Stimulated activated CD4-positive, alpha-beta T cell treated with anti-CD3 and anti-CD28 coated beads, Interleukin-1b, Interleukin-23, amount 100 ng/mL, for 48 hours (primary cell): Measurements from ENCODE around the gene MYH14.
"Not testable (repeated sequence)": the region's sequence is repeated elsewhere in the genome, so short reads cannot be mapped to it uniquely, and the experiment has no call there.

ENCODE experiments used
- DNase-seq: peaks from one replicate; pipeline ENCODE4 v3.0.0-alpha.2; 2020

Gene MYH14

DNA sequence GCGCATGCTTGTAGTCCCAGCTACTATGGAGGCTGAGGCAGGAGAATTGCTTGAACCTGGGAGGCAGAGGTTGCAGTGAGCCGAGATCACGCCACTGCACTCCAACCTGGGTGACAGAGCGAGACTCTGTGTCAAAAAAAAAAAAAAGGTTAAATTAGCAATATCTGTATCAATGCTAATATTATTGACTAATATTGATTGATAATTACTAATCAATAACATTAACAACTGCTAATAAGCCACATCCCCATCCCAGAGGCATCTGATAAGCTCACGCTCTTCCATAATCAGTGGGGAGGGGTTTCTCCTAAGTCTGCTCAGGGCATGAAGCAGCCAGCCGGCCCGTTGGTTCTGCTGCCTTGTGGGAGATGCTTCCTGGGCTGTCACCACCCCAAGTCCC lies 24.7 kb downstream of the MYH14 start:
- DNase-seq = not testable (repeated sequence)

DNA sequence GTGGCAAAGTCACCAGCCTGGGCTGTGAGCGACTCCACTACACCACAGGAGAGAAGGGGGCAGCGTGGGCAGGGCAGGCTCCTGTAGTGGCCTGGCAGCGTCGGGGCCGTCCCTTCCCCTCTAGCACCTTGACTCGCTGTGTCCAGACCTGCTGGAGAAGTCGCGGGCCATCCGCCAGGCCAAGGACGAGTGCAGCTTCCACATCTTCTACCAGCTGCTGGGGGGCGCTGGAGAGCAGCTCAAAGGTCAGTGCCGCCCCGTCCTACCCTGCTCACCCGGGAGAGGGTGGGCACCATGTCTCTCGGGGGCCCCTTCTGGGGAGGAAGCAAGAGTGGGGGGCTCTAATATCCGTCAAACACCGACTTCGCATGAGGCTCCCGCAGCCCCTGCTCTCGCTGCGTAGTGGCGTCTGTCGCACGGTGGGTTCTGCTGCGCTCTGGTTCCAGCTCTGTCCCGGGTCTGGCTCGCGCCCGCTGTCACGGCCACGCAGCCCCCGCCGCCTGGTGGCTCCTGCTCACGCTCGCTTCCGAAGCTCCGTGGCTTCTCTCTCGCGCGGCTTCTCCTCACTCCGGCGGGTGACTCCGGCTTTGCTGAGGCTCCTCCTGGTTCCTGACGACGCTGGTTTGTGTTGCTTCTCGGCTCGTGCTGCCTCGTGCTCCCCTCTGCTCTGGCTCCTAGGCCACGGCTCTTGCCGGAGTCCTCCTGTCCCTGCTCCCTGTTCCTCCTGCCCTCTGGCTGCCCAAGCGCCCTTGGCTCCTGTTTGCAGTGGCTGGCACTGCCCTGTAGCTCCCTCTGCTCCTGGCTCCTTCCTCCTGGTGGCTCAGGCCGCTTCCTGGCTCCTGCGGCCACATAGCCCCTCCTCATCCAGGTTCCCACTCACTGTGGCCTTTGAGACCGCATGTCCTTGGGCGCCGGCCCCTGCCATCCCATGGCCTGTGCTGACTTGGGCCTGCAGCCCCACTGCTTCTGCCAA lies 27.2 kb downstream of the MYH14 start:
- no peak for DNase-seq

DNA sequence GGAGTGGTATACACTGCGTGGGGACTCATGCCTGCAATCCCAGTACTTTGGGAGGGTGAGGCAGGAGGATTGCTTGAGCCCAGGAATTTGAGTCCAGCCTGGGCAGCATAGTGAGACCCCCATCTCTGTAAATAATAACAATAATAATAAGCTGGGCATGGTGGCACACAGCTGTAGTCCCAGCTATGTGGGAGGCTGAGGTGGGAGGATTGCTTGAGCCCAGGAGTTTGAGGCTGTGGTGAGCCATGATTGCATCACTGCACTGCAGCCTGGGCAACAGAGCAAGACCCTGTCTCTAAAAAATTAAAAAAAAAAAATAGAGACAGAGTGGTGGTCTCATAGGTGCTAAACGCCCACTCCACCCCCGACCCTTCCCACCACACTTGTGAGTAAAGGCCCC lies 28.0 kb downstream of the MYH14 start:
- not testable (repeated sequence) for DNase-seq

DNA sequence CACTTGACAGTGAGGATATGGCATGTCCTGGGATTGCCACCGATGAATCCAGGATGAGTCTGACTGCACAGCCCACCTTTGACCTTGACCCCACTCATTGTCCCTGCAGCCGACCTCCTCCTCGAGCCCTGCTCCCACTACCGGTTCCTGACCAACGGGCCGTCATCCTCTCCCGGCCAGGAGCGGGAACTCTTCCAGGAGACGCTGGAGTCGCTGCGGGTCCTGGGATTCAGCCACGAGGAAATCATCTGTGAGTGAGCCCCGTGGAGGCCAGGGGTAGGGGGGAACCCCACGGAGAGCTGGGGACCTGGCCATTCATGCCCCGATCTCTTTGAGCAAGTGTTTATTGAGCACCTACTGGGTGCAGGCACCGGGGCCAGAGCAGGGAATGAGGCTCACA lies 28.4 kb downstream of the MYH14 start:
- DNase-seq = no peak

DNA sequence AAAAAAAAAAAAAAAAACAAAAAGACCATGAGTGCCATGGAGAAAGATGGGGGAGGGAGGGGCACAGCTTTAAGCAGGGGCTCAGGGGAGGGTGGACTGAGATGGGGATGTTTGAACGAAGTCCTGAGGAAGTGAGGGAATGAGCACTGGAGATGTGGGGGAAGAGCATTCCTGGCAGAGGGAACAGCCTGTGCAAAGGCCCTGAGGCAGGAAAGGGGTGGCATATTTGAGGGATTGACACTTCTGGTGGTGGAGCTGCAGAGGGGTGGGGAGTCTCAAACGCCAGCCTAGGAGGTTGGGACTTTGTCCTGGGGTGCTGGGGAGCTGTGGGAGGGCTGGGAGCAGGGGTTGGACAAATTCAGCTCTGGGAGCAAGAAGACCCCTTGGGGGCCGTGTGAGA lies 29.2 kb downstream of the MYH14 start:
- no peak for DNase-seq

DNA sequence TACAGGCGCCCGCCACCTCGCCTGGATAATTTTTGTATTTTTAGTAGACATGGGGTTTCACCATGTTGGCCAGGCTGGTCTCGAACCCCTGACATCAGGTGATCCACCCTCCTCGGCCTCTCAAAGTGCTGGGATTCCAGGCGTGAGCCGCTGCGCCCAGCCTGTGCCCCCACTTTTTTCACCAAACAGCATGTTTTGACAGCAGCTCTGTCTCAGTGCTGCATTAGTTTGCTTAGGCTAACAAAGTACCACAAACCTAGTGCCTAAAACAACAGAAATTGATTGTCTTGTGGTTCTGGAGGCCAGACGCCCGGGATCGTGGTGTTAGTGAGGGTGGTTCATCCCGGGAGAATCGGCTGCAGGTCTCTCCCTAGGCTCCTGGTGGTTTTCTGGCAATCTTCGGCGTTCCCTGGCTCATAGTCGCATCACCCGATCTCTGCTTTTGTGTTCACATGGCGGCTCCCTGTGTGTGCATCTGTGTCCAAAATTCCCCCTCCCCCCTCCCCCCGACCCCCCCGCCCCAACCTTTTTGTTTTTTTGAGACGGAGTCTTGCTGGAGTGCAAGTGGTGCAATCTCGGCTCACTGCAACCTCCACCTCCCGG lies 30.0 kb downstream of the MYH14 start:
- no peak for DNase-seq

DNA sequence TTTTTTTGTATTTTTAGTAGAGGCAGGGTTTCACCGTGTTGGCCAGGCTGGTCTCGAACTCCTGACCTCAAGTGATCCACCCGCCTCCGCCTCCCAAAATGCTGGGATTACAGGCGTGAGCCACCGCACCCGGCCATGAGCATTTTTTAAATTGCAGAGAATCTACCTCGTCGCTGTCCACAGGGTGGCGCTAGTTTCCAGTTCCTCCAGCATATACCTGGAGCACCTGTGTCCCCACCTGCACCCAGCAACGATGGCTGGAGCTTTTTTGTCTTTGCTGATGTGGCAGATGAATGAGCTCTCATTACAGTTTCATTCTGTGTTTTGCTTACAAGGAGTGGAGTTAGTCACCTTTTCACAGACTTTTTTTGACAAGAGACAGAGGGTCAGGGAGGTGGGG lies 34.1 kb downstream of the MYH14 start:
- peak; percentile 8 for DNase-seq

DNA sequence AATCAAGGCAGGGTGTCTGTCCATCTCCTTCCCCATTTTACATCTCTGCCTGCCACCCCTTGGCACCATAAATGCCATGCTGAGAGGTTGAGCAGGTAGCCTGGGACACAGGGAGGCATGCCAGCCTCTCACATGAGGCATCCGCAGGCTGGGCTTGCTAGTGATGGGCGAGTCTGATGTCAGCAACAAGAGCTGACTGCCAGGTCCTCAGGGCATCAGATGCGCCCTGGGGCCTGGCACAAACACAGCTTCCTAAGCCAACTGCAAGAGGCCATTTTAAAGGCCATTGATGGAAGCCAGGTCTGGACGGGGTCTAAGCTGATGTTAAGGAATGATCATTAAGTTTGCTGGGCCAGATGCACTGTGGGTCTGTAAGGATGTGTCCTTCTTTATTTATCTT lies 34.6 kb downstream of the MYH14 start:
- no peak for DNase-seq

DNA sequence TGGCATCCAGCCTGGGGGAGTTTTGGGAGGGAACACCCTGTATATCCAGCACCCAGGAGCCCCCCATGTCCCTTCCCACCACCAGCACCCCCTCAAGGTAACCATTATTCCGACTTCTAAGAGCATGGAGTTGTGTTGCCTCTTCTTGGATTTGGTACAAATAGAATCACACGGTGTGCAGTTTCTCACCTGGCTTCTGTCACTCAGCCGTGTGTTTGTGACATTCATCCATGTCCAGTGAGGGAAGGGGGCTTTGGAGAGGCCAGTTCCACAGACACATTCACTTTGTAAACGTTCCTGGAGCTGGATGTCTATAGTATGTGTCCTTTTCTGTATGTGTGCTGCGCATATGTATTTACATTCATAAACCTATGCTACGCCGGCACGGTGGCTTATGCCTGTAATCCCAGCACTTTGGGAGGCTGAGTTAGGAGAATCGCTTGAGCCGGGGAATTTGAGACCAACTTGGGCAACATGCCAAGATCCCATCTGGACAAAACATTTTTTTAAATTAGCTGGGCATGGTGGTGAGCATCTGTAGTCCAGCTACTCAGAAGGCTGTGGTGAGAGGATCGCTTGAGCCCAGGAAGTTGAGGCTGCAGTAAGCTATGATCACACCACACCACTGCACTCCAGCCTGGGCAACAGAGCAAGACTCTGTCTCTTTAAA lies 36.6 kb downstream of the MYH14 start:
- no peak for DNase-seq

DNA sequence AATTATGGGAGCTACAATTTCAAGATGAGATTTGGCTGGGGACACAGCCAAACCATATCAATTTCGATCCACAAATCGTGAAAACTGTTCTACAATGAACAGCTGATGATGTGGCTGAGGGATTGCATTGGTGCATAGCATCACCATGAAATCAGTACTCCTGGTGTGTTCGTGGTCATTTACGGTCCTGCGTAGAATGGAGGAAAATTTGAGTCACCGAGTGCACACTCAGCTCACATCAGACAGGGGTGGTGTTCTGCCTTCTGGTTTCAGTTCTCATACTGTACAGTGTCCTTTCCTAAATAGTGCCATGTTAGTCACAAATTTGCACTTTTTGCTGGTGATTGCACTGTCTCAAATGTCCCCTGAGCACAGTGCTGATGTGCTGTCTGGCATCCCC lies 39.2 kb downstream of the MYH14 start:
- DNase-seq = no peak

DNA sequence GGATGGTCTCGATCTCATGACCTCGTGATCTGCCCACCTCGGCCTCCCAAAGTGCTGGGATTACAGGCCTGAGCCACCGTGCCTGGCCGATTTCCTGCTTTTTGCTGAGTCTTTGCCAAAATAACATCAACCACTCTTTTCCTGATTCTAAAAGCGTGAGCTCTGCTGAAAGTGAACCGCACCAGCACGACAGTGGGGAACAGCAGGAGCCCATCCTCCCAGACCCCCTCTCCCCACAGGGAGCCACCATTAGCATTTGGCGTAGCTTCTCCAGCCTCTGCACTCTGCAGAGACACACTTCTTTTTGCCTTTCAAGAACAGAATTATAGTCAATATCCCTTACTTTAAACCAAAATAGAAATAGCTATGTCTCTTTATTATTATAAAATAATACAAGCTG lies 41.3 kb downstream of the MYH14 start:
- DNase-seq = no peak

DNA sequence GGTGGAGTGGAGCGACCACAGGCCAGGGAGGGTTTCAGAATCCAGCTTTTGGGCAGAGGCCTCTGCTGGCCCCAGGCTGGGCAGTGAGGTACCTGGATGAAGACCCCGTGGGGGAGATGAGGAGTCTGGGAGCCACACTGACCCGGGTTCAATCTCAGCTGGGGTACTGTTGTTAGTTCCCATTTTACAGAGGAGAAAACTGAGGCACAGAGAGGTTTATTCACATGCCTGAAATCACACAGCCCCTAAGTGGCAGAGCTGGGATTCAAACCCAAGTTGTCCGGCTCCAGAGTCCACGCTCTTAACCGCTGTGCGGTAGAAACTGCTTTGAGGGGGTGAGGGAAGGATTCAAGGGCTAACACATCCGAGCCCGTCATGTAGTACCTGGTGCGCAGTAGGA lies 45.0 kb downstream of the MYH14 start:
- DNase-seq = no peak

DNA sequence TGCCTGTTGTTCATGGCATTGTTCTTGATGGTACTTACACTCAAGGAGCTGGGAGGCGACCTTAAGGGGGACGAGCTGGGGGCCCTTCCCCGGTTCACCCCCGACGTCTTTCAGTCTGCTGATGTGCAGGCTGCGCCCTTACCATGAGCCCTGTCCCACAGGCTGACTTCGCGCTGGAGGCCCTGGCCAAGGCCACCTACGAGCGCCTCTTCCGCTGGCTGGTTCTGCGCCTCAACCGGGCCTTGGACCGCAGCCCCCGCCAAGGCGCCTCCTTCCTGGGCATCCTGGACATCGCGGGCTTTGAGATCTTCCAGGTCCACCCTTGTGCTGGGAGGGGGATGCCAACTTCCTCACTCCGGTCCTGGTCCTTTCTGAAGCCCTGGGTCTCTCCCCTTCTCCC lies 45.4 kb downstream of the MYH14 start:
- DNase-seq = no peak

DNA sequence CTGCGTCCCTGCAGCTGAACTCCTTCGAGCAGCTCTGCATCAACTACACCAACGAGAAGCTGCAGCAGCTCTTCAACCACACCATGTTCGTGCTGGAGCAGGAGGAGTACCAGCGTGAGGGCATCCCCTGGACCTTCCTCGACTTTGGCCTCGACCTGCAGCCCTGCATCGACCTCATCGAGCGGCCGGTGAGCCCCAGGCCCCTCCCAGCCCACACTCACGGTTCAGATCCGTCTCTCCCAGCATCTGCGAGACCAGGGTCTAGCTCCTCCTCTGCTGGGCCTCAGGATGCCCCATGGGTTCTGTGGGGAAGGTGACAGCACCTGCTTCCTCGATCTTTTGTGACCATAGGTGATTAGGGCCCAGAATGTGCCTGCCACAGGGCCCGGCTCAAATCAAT lies 46.2 kb downstream of the MYH14 start:
- DNase-seq = no peak

DNA sequence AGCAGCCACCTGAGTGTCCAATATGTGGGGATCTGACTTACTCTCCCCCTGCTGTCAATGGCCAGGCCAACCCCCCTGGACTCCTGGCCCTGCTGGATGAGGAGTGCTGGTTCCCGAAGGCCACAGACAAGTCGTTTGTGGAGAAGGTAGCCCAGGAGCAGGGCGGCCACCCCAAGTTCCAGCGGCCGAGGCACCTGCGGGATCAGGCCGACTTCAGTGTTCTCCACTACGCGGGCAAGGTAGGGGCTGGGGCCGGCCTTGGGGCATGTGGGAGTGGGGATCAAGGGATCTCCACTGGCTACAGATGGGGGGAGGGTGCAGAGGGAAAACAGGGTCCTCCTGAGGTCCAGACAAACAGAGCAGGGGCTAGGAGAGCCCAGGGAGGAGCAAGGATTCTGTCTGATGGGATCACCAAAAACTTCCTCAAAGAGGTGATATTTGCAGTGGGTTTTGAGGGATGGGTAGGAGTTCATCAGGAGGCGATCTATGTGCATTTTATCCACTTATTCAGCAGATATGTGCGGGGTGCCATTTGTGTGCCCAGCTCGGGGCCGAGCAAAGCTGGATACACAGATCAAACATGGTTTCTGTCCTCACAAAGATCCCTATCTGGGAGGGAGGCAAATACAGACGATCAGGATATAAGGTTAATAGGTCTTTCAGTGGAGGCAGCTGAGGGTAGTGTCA lies 47.2 kb downstream of the MYH14 start:
- no peak for DNase-seq

DNA sequence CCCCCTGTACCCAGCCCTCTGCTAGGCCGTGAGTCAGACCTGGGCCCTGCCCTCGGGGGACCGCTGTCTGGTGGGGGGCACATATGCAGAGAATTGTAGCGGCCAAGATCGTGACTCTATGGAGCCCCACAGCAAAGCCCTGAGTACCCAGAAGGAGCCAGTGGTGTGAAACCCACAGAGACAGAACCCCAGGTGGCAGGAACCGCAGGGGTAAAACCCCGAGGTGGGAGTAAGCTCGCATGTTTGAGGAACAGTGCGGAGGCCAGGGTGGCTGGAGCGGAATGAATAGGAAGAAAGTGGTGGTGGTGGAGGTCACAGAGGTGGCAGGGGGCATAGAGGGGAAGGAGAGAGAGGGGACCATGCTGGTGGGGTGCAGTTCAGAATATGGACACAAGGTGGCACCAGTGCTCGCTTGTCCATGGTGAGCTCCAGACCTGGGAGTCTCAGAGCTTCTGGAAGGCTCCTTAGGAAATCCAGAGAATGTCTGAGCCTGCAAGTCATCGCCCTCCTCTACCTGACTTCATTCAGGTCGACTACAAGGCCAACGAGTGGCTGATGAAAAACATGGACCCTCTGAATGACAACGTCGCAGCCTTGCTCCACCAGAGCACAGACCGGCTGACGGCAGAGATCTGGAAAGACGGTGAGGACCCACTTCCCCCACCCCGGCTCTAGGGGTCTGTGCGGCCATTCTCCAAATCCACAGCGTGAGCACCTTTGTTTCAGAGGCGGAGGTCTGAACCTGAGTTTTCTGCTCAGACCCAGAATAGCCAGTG lies 48.9 kb downstream of the MYH14 start:
- peak; percentile 26 for DNase-seq

DNA sequence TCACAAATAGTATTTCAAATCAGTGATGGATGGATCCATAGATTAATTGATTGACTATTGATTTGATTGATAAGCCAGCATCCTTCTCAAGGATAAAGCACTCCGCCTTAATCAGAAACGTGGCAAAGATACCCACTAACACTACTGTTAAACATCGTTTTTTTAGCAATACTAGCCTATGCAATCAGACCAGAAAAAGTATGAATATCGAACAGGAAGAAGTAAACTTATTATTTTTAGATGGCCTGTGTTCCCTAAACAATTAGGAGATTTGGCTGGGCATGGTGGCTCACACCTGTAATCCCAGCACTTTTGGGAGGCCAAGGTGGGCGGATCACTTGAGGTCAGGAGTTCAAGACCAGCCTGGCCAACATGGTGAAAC lies 49.5 kb downstream of the MYH14 start:
- DNase-seq = no peak

DNA sequence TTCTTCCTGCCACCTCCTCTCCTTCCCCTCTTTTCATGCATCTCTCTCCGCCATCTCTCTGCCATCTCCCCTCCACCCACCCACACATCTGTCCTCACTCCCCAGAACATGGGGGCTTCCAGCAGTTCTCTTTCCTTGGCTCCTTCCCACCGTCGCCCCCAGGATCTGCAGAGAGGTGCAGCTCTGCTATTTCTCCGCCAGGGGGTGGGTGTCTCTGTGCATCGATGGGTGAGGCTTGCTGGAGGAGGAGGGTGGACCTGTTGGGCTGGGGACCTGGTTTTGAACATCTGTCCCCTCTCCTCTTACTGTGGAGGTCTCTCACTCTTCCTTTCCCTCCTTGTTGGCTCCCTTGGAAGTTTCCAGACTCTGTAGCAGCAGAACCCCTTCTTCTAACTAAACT lies 51.7 kb downstream of the MYH14 start:
- no peak for DNase-seq

DNA sequence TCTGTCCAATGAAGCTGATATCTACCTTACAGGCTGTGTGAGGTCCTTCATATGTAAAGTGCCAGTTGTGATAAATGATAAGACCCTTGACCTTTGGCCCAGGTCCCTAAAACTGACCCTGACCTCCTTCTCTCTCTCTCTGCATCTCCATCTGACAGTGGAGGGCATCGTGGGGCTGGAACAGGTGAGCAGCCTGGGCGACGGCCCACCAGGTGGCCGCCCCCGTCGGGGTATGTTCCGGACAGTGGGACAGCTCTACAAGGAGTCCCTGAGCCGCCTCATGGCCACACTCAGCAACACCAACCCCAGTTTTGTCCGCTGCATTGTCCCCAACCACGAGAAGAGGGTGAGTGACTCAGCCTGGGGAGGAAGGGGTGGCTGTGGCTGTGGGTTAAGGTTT lies 53.7 kb downstream of the MYH14 start:
- no peak for DNase-seq

DNA sequence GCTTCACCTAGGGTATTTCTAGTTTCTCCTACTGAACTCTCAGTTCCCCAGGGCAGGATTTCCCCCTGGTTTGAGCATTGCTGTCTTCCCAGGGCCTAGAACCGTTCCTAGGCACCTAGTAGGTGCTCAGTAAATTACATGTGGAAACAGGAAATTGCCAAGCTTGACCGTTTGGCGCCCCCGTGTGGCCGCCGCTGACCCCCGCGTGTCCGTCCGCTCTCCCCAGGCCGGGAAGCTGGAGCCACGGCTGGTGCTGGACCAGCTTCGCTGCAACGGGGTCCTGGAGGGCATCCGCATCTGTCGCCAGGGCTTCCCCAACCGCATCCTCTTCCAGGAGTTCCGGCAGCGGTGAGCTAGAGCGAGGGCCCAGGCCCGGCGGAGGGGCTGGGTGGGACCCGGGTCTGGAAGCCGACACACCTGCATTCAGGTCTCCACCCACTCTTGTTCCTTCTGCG lies 55.5 kb downstream of the MYH14 start:
- peak; percentile 18 for DNase-seq

DNA sequence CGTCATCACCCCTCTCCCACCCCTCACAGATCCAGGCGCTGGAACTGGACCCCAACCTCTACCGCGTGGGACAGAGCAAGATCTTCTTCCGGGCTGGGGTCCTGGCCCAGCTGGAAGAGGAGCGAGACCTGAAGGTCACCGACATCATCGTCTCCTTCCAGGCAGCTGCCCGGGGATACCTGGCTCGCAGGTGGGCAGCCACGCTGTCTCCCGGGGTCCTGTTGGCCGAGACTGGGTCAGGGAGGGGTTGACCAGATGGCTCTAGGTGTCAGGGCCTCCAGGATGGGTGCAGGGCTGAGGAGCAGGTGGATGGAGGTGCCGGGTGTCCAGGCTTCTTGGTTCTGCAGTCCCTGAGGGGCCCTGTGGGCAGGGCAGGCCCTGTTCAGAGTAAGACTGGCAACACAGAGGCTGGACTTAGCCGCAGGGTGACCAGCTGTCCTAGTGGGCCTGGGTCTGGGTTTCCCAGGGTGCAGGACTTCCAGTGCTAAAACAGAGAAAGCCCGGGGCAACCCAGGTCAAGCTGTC lies 58.1 kb downstream of the MYH14 start:
- no peak for DNase-seq

DNA sequence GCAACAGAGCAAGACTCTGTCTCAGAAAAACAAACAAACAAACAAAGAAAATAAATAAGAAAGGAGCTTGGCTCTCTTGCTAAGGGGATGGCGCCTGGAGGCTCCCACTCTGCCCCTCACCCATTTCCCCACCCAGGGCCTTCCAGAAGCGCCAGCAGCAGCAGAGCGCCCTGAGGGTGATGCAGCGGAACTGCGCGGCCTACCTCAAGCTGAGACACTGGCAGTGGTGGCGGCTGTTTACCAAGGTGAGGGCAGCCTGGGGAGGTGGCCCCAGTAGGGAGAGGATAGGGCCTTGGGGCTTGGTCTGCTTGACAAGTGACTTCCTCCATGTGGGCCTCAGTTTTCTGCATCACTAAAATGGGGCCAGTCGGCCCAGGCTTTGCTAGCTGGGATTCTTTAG lies 59.8 kb downstream of the MYH14 start:
- DNase-seq = no peak
